A549 (cell line): Measurements from ENCODE around the gene UGT1A7.

Source experiments
- CEBPB ChIP-seq, 2 experiments: fragments of >200 bp in 1 of 2; sonication (Bioruptor Twin) in 1 of 2; formaldehyde crosslinking in 1 of 2; IDR thresholded peaks; 2 replicates each; pipeline ENCODE4 v1.6.1; 2012 to 2016
- POLR2AphosphoS2 ChIP-seq: conservative IDR thresholded peaks from 2 replicates; pipeline ENCODE4 v1.6.1; 2012; ENCODE audit warnings: low read length, improper control_type of control experiment, inconsistent platforms
- RNF2 ChIP-seq: fragments of 200-600 bp; sonication (generic); IDR thresholded peaks from 2 replicates; pipeline ENCODE4 v1.6.1; 2016; ENCODE audit warnings: low read depth, mild to moderate bottlenecking, antibody characterized with exemption, moderate library complexity, borderline replicate concordance

DNA sequence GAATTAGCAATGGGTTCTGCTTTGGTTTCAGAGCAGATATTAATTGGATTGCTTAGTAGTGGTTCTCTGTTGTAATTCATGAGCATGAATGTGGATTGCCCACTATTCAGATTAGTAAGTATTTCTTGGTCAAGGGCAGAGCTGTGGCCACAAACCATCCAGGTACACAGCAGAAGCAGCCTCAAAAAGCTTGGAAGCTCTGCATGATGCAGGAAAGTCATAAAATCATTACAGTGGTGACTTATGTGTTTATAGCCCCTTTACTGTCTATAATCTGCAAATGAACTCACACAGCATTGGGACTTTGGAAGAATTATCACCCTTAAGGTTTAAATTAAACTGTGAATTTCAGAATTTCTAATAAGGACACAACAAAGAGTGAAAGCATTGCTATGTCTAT lies 76.4 kb downstream of the UGT1A7 start:
- TF ChIP-seq POLR2AphosphoS2 = no peak
- no peak for TF ChIP-seq RNF2
- TF ChIP-seq CEBPB (IDR thresholded peaks at IDR 0.05) = no peak
